ENCODE results near the gene RGL4. TPM values are rescaled to one million over a fixed set of nuclear protein-coding genes. Genes with fewer than 3 reads are reported as not detected.
"Not testable (repeated sequence)": the region's sequence is repeated elsewhere in the genome, so short reads cannot be mapped to it uniquely, and the experiment has no call there.

RGL4 gene
- total RNA-seq, 1 experiment from 2014 or later: 103 TPM

DNA sequence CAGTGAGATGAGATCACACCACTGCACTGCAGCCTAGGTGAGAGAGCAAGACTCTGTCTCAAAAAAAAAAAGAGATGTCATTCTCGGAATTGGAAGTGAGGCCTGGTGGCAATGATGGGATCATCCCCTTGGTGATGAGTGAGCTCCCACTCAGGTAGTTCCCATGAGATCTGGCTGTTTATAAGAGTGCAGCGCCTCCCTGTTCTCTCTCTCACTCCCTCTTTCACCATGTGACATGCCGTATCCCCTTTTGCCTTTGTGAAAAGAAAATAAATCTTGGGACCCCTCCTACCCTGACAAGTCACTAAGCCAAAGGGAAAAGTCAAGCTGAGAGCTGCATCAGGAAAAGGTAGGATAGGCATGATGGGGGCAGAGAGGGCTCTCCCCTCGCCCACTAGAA, 31.3 kb downstream of the RGL4 start:
- no peak overlapping the region for H3K27ac ChIP-seq (ENCODE audit: low read length)
- H3K27me3 ChIP-seq (ENCODE audit: low read length): no peaks in the 10 kb centered on the region
- no peaks in the 10 kb centered on the region for H3K36me3 ChIP-seq (ENCODE audit: insufficient read depth, low read length)
- no peak overlapping the region for H3K4me3 ChIP-seq (ENCODE audit: low read length)
- no peak overlapping the region for H3K9ac ChIP-seq (ENCODE audit: low read length)
- no peak overlapping the region for H3K4me2 ChIP-seq (ENCODE audit: low read depth, low read length, poor library complexity, severe bottlenecking)
- H4K20me1 ChIP-seq (ENCODE audit: insufficient read depth, low read depth, low read length): no peaks in the 10 kb centered on the region
- no peak overlapping the region for H2AFZ ChIP-seq (ENCODE audit: low read length)
- DNase-seq: no peak
- H3K9me2 ChIP-seq (replicated peaks; ENCODE audit: insufficient read depth, low read length): no peaks in the 10 kb centered on the region
- H3K9me3 ChIP-seq (ENCODE audit: low read length): no peaks in the 10 kb centered on the region
- peaks cover 4% of the 10 kb centered on the region for H3K4me1 ChIP-seq (ENCODE audit: low read length)
- no peaks in the 10 kb centered on the region for H3K79me2 ChIP-seq (ENCODE audit: low read length)

- H4K20me1 ChIP-seq (ENCODE audit: insufficient read depth, low read depth, low read length): no peaks in the 10 kb centered on the region
- no peaks in the 10 kb centered on the region for H3K4me1 ChIP-seq (ENCODE audit: low read length)
- H3K4me2 ChIP-seq (ENCODE audit: low read depth, low read length, poor library complexity, severe bottlenecking): no peak overlapping the region
- H3K9me3 ChIP-seq (ENCODE audit: low read length): no peaks in the 10 kb centered on the region
- H3K4me3 ChIP-seq (ENCODE audit: low read length): no peak overlapping the region
- no peak overlapping the region for H2AFZ ChIP-seq (ENCODE audit: low read length)
- no peaks in the 10 kb centered on the region for H3K79me2 ChIP-seq (ENCODE audit: low read length)
- H3K9me2 ChIP-seq (replicated peaks; ENCODE audit: insufficient read depth, low read length): no peaks in the 10 kb centered on the region
- H3K9ac ChIP-seq (ENCODE audit: low read length): no peak overlapping the region
- H3K27me3 ChIP-seq (ENCODE audit: low read length): no peaks in the 10 kb centered on the region
- H3K27ac ChIP-seq (ENCODE audit: low read length): no peak overlapping the region
- no peaks in the 10 kb centered on the region for H3K36me3 ChIP-seq (ENCODE audit: insufficient read depth, low read length)
- no peak for DNase-seq
Measured at GRCh38 chr22:23722724-23723123, 31.9 kb downstream of the RGL4 start.

DNA sequence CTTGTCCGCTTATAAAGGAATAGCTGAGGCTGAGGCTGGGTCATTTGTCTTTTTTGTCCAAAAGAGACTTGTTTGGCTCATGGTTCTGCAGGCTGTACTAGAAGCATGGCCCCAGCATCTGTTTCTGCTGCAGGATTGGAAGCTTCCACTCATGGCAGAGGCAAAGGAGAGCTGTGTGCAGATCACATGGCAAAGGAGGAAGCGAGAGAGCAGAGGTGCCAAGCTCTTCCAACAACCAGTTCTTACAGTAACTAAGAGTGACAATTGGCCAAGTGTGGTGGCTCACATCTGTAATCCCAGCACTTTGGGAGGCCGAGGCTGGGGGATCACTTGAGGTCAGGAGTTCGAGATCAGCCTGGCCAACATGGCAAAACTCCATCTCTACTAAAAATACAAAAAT, 37.3 kb downstream of the RGL4 start:
- not testable (repeated sequence) for H3K9me2 ChIP-seq (replicated peaks; ENCODE audit: insufficient read depth, low read length); DNase-seq; H3K9ac ChIP-seq (ENCODE audit: low read length); H2AFZ ChIP-seq (ENCODE audit: low read length); H4K20me1 ChIP-seq (ENCODE audit: insufficient read depth, low read depth, low read length); H3K4me2 ChIP-seq (ENCODE audit: low read depth, low read length, poor library complexity, severe bottlenecking); H3K4me1 ChIP-seq (ENCODE audit: low read length); H3K36me3 ChIP-seq (ENCODE audit: insufficient read depth, low read length); H3K27ac ChIP-seq (ENCODE audit: low read length); H3K27me3 ChIP-seq (ENCODE audit: low read length); H3K9me3 ChIP-seq (ENCODE audit: low read length); H3K79me2 ChIP-seq (ENCODE audit: low read length); H3K4me3 ChIP-seq (ENCODE audit: low read length)

GRCh38 chr22:23737696-23738095, 46.9 kb downstream of the RGL4 start:
- H3K4me2 ChIP-seq (ENCODE audit: low read depth, low read length, poor library complexity, severe bottlenecking): no peak overlapping the region
- no peak overlapping the region for H2AFZ ChIP-seq (ENCODE audit: low read length)
- H3K9me2 ChIP-seq (replicated peaks; ENCODE audit: insufficient read depth, low read length): no peaks in the 10 kb centered on the region
- no peaks in the 10 kb centered on the region for H4K20me1 ChIP-seq (ENCODE audit: insufficient read depth, low read depth, low read length)
- H3K79me2 ChIP-seq (ENCODE audit: low read length): no peaks in the 10 kb centered on the region
- no peak overlapping the region for H3K9ac ChIP-seq (ENCODE audit: low read length)
- no peaks in the 10 kb centered on the region for H3K9me3 ChIP-seq (ENCODE audit: low read length)
- H3K27ac ChIP-seq (ENCODE audit: low read length): no peak overlapping the region
- 0 out of 2 replicates have a peak, but pooled peaks cover 2% of the 10 kb centered on the region for H3K36me3 ChIP-seq (ENCODE audit: insufficient read depth, low read length)
- no peak for DNase-seq
- H3K4me1 ChIP-seq (ENCODE audit: low read length): no peaks in the 10 kb centered on the region; the same call in none of the 2 replicates
- H3K4me3 ChIP-seq (ENCODE audit: low read length): no peak overlapping the region
- no peaks in the 10 kb centered on the region for H3K27me3 ChIP-seq (ENCODE audit: low read length)

- Histone ChIP-seq H3K4me3 (ENCODE audit: low read length) (no peak overlapping the region), H3K9me3 (ENCODE audit: low read length) (no peaks in the 10 kb centered on the region), H3K27me3 (ENCODE audit: low read length) (no peaks in the 10 kb centered on the region), H3K36me3 (ENCODE audit: insufficient read depth, low read length) (peaks cover 16% of the 10 kb centered on the region; the same call in 1 of the 2 replicates), H3K4me2 (ENCODE audit: low read depth, low read length, poor library complexity, severe bottlenecking) (no peak overlapping the region), H3K9ac (ENCODE audit: low read length) (no peak overlapping the region), H3K4me1 (ENCODE audit: low read length) (peaks cover 11% of the 10 kb centered on the region), H3K79me2 (ENCODE audit: low read length) (peaks cover 6% of the 10 kb centered on the region; the same call in 1 of the 2 replicates), H2AFZ (ENCODE audit: low read length) (no peak overlapping the region), H3K27ac (ENCODE audit: low read length) (no peak overlapping the region), H3K9me2 (replicated peaks; ENCODE audit: insufficient read depth, low read length) (no peaks in the 10 kb centered on the region), H4K20me1 (ENCODE audit: insufficient read depth, low read depth, low read length) (no peaks in the 10 kb centered on the region)
- DNase-seq: peak; percentile 24
Measured at GRCh38 chr22:23742505-23743264, 51.9 kb downstream of the RGL4 start.

DNA sequence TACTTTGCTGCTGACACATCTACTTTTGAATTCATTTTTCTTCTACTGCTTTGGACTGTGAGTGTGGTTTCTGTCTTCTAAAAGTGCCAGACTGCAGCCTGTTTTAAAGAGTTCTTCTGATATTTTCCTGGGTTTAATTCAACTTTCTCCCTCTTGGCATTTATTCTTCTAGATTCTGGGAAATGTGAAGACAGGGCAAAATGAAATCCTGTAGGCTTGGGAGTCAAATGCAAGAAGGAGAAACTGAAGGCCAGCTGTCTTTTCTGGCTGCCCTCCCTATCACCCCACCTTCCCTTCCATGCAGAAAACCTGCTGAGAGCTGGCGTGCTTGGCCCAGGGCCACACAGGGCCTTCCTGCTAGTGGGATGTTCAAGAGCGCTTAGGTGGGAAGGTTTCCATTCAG, 52.5 kb downstream of the RGL4 start:
- peaks cover 6% of the 10 kb centered on the region; the same call in 1 of the 2 replicates for H3K79me2 ChIP-seq (ENCODE audit: low read length)
- H3K4me1 ChIP-seq (ENCODE audit: low read length): peaks cover 17% of the 10 kb centered on the region
- no peaks in the 10 kb centered on the region for H3K9me2 ChIP-seq (replicated peaks; ENCODE audit: insufficient read depth, low read length)
- no peak overlapping the region for H2AFZ ChIP-seq (ENCODE audit: low read length)
- no peak overlapping the region for H3K4me3 ChIP-seq (ENCODE audit: low read length)
- H3K9me3 ChIP-seq (ENCODE audit: low read length): no peaks in the 10 kb centered on the region
- no peaks in the 10 kb centered on the region for H4K20me1 ChIP-seq (ENCODE audit: insufficient read depth, low read depth, low read length)
- no peaks in the 10 kb centered on the region for H3K27me3 ChIP-seq (ENCODE audit: low read length)
- H3K27ac ChIP-seq (ENCODE audit: low read length): no peak overlapping the region
- H3K36me3 ChIP-seq (ENCODE audit: insufficient read depth, low read length): peaks cover 16% of the 10 kb centered on the region; the same call in 1 of the 2 replicates
- H3K9ac ChIP-seq (ENCODE audit: low read length): no peak overlapping the region
- no peak overlapping the region for H3K4me2 ChIP-seq (ENCODE audit: low read depth, low read length, poor library complexity, severe bottlenecking)
- peak; percentile 34 for DNase-seq

DNA sequence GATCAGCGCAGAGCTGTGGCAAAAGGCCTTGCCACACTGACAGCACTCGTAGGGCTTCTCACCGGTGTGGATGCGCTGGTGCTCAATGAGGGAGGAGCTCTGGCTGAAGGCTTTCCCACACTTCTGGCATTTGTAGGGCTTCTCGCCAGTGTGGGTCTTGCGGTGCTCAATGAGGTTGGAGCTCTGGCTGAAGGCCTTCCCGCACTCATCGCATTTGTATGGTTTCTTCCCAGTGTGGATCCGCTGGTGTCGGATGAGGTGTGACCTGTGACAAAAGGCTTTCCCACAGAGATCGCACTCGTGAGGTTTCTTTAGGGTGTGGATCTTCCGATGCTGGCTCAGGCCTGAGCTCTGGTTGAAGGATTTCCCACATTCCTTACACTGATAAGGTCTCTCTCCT, 53.2 kb downstream of the RGL4 start:
- Histone ChIP-seq H3K36me3 (ENCODE audit: insufficient read depth, low read length) (peaks cover 16% of the 10 kb centered on the region; the same call in 1 of the 2 replicates), H3K79me2 (ENCODE audit: low read length) (peaks cover 6% of the 10 kb centered on the region; the same call in 1 of the 2 replicates), H3K4me3 (ENCODE audit: low read length) (no peak overlapping the region), H3K9me3 (ENCODE audit: low read length) (no peaks in the 10 kb centered on the region), H3K4me1 (ENCODE audit: low read length) (peaks cover 17% of the 10 kb centered on the region), H3K9ac (ENCODE audit: low read length) (no peak overlapping the region), H3K27me3 (ENCODE audit: low read length) (no peaks in the 10 kb centered on the region), H3K27ac (ENCODE audit: low read length) (no peak overlapping the region), H4K20me1 (ENCODE audit: insufficient read depth, low read depth, low read length) (no peaks in the 10 kb centered on the region), H2AFZ (ENCODE audit: low read length) (no peak overlapping the region), H3K4me2 (ENCODE audit: low read depth, low read length, poor library complexity, severe bottlenecking) (no peak overlapping the region), H3K9me2 (replicated peaks; ENCODE audit: insufficient read depth, low read length) (no peaks in the 10 kb centered on the region)
- no peak for DNase-seq

DNA sequence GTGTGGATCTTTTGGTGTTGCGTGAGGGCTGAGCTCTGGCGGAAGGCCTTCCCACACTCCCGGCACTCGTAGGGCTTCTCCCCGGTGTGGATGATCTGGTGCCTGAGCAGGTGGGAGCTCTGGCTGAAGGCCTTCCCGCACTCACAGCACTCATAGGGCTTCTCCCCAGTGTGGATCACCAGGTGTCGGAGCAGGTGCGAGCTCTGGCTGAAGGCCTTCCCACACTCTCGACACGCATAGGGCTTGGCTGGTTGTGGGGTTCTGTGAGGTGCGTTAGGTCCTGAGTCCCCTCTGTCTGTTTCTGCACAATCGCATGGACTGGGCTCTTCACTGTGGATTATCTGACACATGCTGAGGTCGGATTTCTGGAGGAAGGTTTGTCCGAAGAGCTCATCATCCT, 53.7 kb downstream of the RGL4 start:
- Histone ChIP-seq H3K4me1 (ENCODE audit: low read length) (peaks cover 17% of the 10 kb centered on the region), H3K9me2 (replicated peaks; ENCODE audit: insufficient read depth, low read length) (no peaks in the 10 kb centered on the region), H3K4me3 (ENCODE audit: low read length) (no peak overlapping the region), H3K79me2 (ENCODE audit: low read length) (peaks cover 6% of the 10 kb centered on the region; the same call in 1 of the 2 replicates), H3K9me3 (ENCODE audit: low read length) (no peaks in the 10 kb centered on the region), H3K27ac (ENCODE audit: low read length) (no peak overlapping the region), H4K20me1 (ENCODE audit: insufficient read depth, low read depth, low read length) (no peaks in the 10 kb centered on the region), H3K9ac (ENCODE audit: low read length) (no peak overlapping the region), H3K4me2 (ENCODE audit: low read depth, low read length, poor library complexity, severe bottlenecking) (no peak overlapping the region), H3K36me3 (ENCODE audit: insufficient read depth, low read length) (peaks cover 16% of the 10 kb centered on the region; the same call in 1 of the 2 replicates), H3K27me3 (ENCODE audit: low read length) (no peaks in the 10 kb centered on the region), H2AFZ (ENCODE audit: low read length) (no peak overlapping the region)
- no peak for DNase-seq

Data from Karpas-422 (cell line).